ENCODE results near the gene IL2RA.

DNA sequence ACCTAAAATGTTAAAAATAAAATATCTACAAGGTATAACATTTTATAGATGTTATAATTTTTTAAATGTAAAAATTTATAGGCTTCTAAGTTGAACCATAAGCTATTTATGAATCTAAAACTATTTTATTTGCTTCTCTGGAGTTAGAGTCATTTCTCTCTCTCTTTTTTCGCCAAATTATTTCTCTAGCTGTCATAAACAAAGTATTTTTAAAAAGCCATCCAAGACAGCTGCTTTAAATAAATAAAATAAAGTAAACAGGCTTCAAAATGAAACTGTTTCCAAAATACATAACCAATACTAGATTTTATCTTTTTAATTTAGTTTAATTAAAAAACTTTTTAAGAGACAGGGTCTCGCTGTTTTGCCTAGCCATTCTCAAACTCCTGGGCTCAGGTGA is 72.4 kb downstream of the IL2RA start:
- TF ChIP-seq CTCF (IDR thresholded peaks at IDR 0.05), result no peak
- TF ChIP-seq POLR2AphosphoS5 (IDR thresholded peaks at IDR 0.05), result no peak

All from upper lobe of left lung (tissue), 4 donors.